Stimulated activated naive B cell treated with anti-CD40 and anti-IgM and Interleukin-4, amounts not matched to agents 10 μg/mL and 1 μg/mL and 100 μg/mL, for 72 hours (primary cell): ENCODE measurements around the gene TK1.
"Not testable (repeated sequence)": the region's sequence is repeated elsewhere in the genome, so short reads cannot be mapped to it uniquely, and the experiment has no call there.

Source experiments
- ATAC-seq, 2 donors: fragments of 150-1000 bp; cut with Tn5 transposase; replicated peaks; 2 replicates each; pipeline ENCODE4 v1.10.0; 2021; ENCODE audit warnings: moderate library complexity in 1 of 2
- DNase-seq: peaks from one replicate; pipeline ENCODE4 v3.0.0; 2021
- H3K27ac Mint-ChIP-seq: one replicate; pipeline ENCODE4 v1.8.0; 2022; ENCODE audit warnings: mild to moderate bottlenecking, mixed read lengths
- H3K27me3 Mint-ChIP-seq, 2 donors: one replicate each; pipeline ENCODE4 v1.8.0; 2022; ENCODE audit warnings: mixed read lengths in 2 of 2
- H3K36me3 Mint-ChIP-seq, 2 donors: one replicate each; pipeline ENCODE4 v1.8.0; 2022; ENCODE audit warnings: mixed read lengths in 2 of 2, mild to moderate bottlenecking in 1 of 2
- H3K4me1 Mint-ChIP-seq, 2 donors: one replicate each; pipeline ENCODE4 v1.8.0; 2022; ENCODE audit warnings: mixed read lengths in 2 of 2, mild to moderate bottlenecking in 1 of 2
- H3K4me3 Mint-ChIP-seq, 2 donors: one replicate each; pipeline ENCODE4 v1.8.0; 2022; ENCODE audit warnings: mild to moderate bottlenecking in 2 of 2, mixed read lengths in 2 of 2, moderate library complexity in 1 of 2
- H3K9me3 Mint-ChIP-seq, 2 donors: one replicate each; pipeline ENCODE4 v1.8.0; 2022; ENCODE audit warnings: mixed read lengths in 2 of 2, mild to moderate bottlenecking in 1 of 2

Gene TK1

GRCh38 chr17:78186692-78187595, at the start of gene TK1, which contains the start of gene AFMID:
Gene TK1, minus strand, starts transcription at chr17:78187052. Its CDS starts 58 bp downstream, at chr17:78186994.
Gene AFMID, plus strand, starts transcription at chr17:78187362. Its CDS starts 9 bp downstream, at chr17:78187371.
- H3K4me3 Mint-ChIP-seq, result peak within 1 kb of the TSS; percentile 88 to 91
- peak within 1 kb of the TSS; percentile 68 for H3K27ac Mint-ChIP-seq
- H3K4me1 Mint-ChIP-seq, result peaks cover 14 to 51% of the 10 kb centered on the region in 2 donors
- no peaks in the 10 kb centered on the region for H3K27me3 Mint-ChIP-seq
- H3K9me3 Mint-ChIP-seq, result no peaks in the 10 kb centered on the region
- ATAC-seq (peak; percentile 93 to 95), DNase-seq (peak; percentile 95)
- H3K36me3 Mint-ChIP-seq, result peaks cover 16 to 17% of the 10 kb centered on the region in 2 donors

GRCh38 chr17:78235885-78236284, 49.0 kb upstream of the TK1 start:
- peaks cover 0 to 1% of the 10 kb centered on the region in 2 donors for H3K36me3 Mint-ChIP-seq
- DNase-seq (no peak), ATAC-seq (no peak)
- peaks cover 35 to 36% of the 10 kb centered on the region in 2 donors for H3K27me3 Mint-ChIP-seq
- H3K4me1 Mint-ChIP-seq, result peaks cover 16 to 36% of the 10 kb centered on the region in 2 donors
- no peaks in the 10 kb centered on the region for H3K9me3 Mint-ChIP-seq
- H3K4me3 Mint-ChIP-seq, result no peak overlapping the region
- H3K27ac Mint-ChIP-seq, result no peak overlapping the region

- H3K4me3 Mint-ChIP-seq, H3K27ac Mint-ChIP-seq: not testable (repeated sequence)
Observed at GRCh38 chr17:78235022-78235421, 48.2 kb upstream of the TK1 start.

GRCh38 chr17:78234261-78234865, 47.5 kb upstream of the TK1 start:
- DNase-seq (no peak), ATAC-seq (no peak)
- H3K4me1 Mint-ChIP-seq, result peaks cover 17 to 26% of the 10 kb centered on the region in 2 donors
- H3K27ac Mint-ChIP-seq, result no peak overlapping the region
- peaks cover 42 to 52% of the 10 kb centered on the region in 2 donors for H3K27me3 Mint-ChIP-seq
- peaks cover 0 to 1% of the 10 kb centered on the region in 2 donors for H3K36me3 Mint-ChIP-seq
- H3K9me3 Mint-ChIP-seq, result no peaks in the 10 kb centered on the region
- H3K4me3 Mint-ChIP-seq, result no peak overlapping the region

More at GRCh38 chr17:78235022-78235421, 48.2 kb upstream of the TK1 start:
- H3K36me3 Mint-ChIP-seq, DNase-seq, ATAC-seq, H3K9me3 Mint-ChIP-seq: not testable (repeated sequence)
- Mint-ChIP-seq H3K27me3 (peaks cover 42 to 45% of the 10 kb centered on the region in 2 donors), H3K4me1 (peaks cover 19 to 33% of the 10 kb centered on the region in 2 donors)

- H3K4me3 Mint-ChIP-seq, result no peak overlapping the region
- H3K27ac Mint-ChIP-seq, result no peak overlapping the region
- no peak for ATAC-seq
- peaks cover 17 to 20% of the 10 kb centered on the region in 2 donors for H3K4me1 Mint-ChIP-seq
- H3K9me3 Mint-ChIP-seq, result no peaks in the 10 kb centered on the region
- DNase-seq, result no peak
- H3K27me3 Mint-ChIP-seq, result peaks cover 42 to 58% of the 10 kb centered on the region in 2 donors
- H3K36me3 Mint-ChIP-seq, result peaks cover 0 to 1% of the 10 kb centered on the region in 2 donors
Observed at GRCh38 chr17:78233678-78234077, 46.8 kb upstream of the TK1 start.

- Mint-ChIP-seq H3K4me3 (no peak overlapping the region), H3K9me3 (no peaks in the 10 kb centered on the region), H3K27ac (no peak overlapping the region), H3K4me1 (peaks cover 17 to 21% of the 10 kb centered on the region in 2 donors), H3K27me3 (peaks cover 42 to 67% of the 10 kb centered on the region in 2 donors), H3K36me3 (peaks cover 0 to 1% of the 10 kb centered on the region in 2 donors)
- DNase-seq (no peak), ATAC-seq (peak in 1 of 2 donors; percentile 28)
Observed at GRCh38 chr17:78232859-78233173, 46.0 kb upstream of the TK1 start.

- H3K4me3 Mint-ChIP-seq, result peak overlapping the region; percentile 55 to 56
- DNase-seq (no peak), ATAC-seq (peak; percentile 83 to 87)
- H3K27ac Mint-ChIP-seq, result no peak overlapping the region
- H3K36me3 Mint-ChIP-seq, result peaks cover 0 to 1% of the 10 kb centered on the region in 2 donors
- no peaks in the 10 kb centered on the region for H3K9me3 Mint-ChIP-seq
- H3K4me1 Mint-ChIP-seq, result peaks cover 19 to 27% of the 10 kb centered on the region in 2 donors
- H3K27me3 Mint-ChIP-seq, result peaks cover 47 to 73% of the 10 kb centered on the region in 2 donors
Observed at GRCh38 chr17:78231991-78232858, 45.4 kb upstream of the TK1 start.

- H3K27me3 Mint-ChIP-seq, result peaks cover 48 to 83% of the 10 kb centered on the region in 2 donors
- peaks cover 0 to 1% of the 10 kb centered on the region in 2 donors for H3K36me3 Mint-ChIP-seq
- H3K9me3 Mint-ChIP-seq, result no peaks in the 10 kb centered on the region
- no peak within 1 kb of the TSS for H3K27ac Mint-ChIP-seq
- ATAC-seq (no peak), DNase-seq (no peak)
- peak within 1 kb of the TSS; percentile 55 to 56 for H3K4me3 Mint-ChIP-seq
- H3K4me1 Mint-ChIP-seq, result peaks cover 20 to 36% of the 10 kb centered on the region in 2 donors
Observed at GRCh38 chr17:78230996-78231935, 44.4 kb upstream of the TK1 start, which contains the start of gene TMEM235. Gene TMEM235, plus strand, starts transcription at chr17:78231631. Its CDS starts 393 bp downstream, at chr17:78232024.

GRCh38 chr17:78230252-78230962, 43.6 kb upstream of the TK1 start:
- peaks cover 48 to 85% of the 10 kb centered on the region in 2 donors for H3K27me3 Mint-ChIP-seq
- no peak overlapping the region for H3K4me3 Mint-ChIP-seq
- H3K27ac Mint-ChIP-seq, result no peak overlapping the region
- peaks cover 20 to 36% of the 10 kb centered on the region in 2 donors for H3K4me1 Mint-ChIP-seq
- ATAC-seq, result no peak
- DNase-seq, result no peak
- peaks cover 0 to 1% of the 10 kb centered on the region in 2 donors for H3K36me3 Mint-ChIP-seq
- H3K9me3 Mint-ChIP-seq, result no peaks in the 10 kb centered on the region

- no peak overlapping the region for H3K27ac Mint-ChIP-seq
- DNase-seq, result no peak
- H3K9me3 Mint-ChIP-seq, result no peaks in the 10 kb centered on the region
- H3K4me1 Mint-ChIP-seq, result peaks cover 20 to 36% of the 10 kb centered on the region in 2 donors
- peaks cover 34 to 72% of the 10 kb centered on the region in 2 donors for H3K27me3 Mint-ChIP-seq
- no peak overlapping the region for H3K4me3 Mint-ChIP-seq
- ATAC-seq, result no peak
- peaks cover 0 to 4% of the 10 kb centered on the region in 2 donors for H3K36me3 Mint-ChIP-seq
Observed at GRCh38 chr17:78228176-78228575, 41.3 kb upstream of the TK1 start.

GRCh38 chr17:78227455-78227916, 40.6 kb upstream of the TK1 start:
- Mint-ChIP-seq H3K4me1 (peaks cover 15 to 29% of the 10 kb centered on the region in 2 donors), H3K36me3 (peaks cover 0 to 3% of the 10 kb centered on the region in 2 donors), H3K4me3 (no peak overlapping the region), H3K9me3 (no peaks in the 10 kb centered on the region), H3K27me3 (peaks cover 28 to 65% of the 10 kb centered on the region in 2 donors), H3K27ac (peak overlapping the region; percentile 14)
- DNase-seq (no peak), ATAC-seq (peak in 1 of 2 donors; percentile 33)

- ATAC-seq, result peak in 1 of 2 donors; percentile 38
- H3K4me3 Mint-ChIP-seq, result no peak overlapping the region
- no peak overlapping the region for H3K27ac Mint-ChIP-seq
- H3K9me3 Mint-ChIP-seq, result no peaks in the 10 kb centered on the region
- no peak for DNase-seq
- peaks cover 22 to 59% of the 10 kb centered on the region in 2 donors for H3K27me3 Mint-ChIP-seq
- peaks cover 9 to 23% of the 10 kb centered on the region in 2 donors for H3K4me1 Mint-ChIP-seq
- H3K36me3 Mint-ChIP-seq, result peaks cover 0 to 3% of the 10 kb centered on the region in 2 donors
Observed at GRCh38 chr17:78226759-78227454, 40.1 kb upstream of the TK1 start.
